Temporal lobe (tissue), 1 donor: ENCODE results near the gene PRKCD. TPM values are rescaled to one million over a fixed set of nuclear protein-coding genes. Genes with fewer than 3 reads are reported as not detected.

ENCODE experiments used
- total RNA-seq: library from RNA; depleted of rRNA; stranded (reverse); fragments of >200 nt; gene quantifications from one replicate; pipeline ENCODE4 v1.2.3, GENCODE V29; 2014

PRKCD gene
- total RNA-seq, 1 donor from 2014 or later, result 0.98 TPM

Other genes starting within 250 kb of the PRKCD start
- 16.7 TPM for gene SFMBT1, start 115.1 kb upstream of the PRKCD start, total RNA-seq
- gene RFT1, start 30.8 kb upstream of the PRKCD start, total RNA-seq, result 5.9 TPM
- 95.1 TPM for gene TKT, start 94.8 kb downstream of the PRKCD start, total RNA-seq
- gene DCP1A, start 186.3 kb downstream of the PRKCD start, total RNA-seq, result 13.3 TPM